Tibial nerve (tissue), 4 donors: ENCODE data around the gene SHC2. TPM values are rescaled to one million over a fixed set of nuclear protein-coding genes. Genes with fewer than 3 reads are reported as not detected.
"Not testable (repeated sequence)": the region's sequence is repeated elsewhere in the genome, so short reads cannot be mapped to it uniquely, and the experiment has no call there.

Source experiments
- DNase-seq, 2 donors: peaks; one replicate each; pipeline ENCODE4 v3.0.0-alpha.2; 2019; ENCODE audit warnings: low spot score in 2 of 2
- H3K27ac ChIP-seq, 4 donors: fragments of 200-600 bp; sonication (generic) in 3 of 4; one replicate each; pipeline ENCODE4 v1.5.1; 2017 to 2019; ENCODE audit warnings: mild to moderate bottlenecking in 1 of 4
- H3K27me3 ChIP-seq, 2 donors: fragments of 200-600 bp; sonication (generic) in 1 of 2; one replicate each; pipeline versions ENCODE4 v1.5.1 to v1.6.0; 2017 to 2019
- H3K36me3 ChIP-seq, 3 donors: fragments of 200-600 bp; sonication (generic); one replicate each; pipeline ENCODE4 v1.5.1; 2018 to 2019
- H3K4me1 ChIP-seq, 4 donors: fragments of 200-600 bp; sonication (generic) in 3 of 4; one replicate each; pipeline ENCODE4 v1.5.1; 2017 to 2019
- H3K4me3 ChIP-seq, 4 donors: fragments of 200-600 bp; sonication (generic) in 3 of 4; one replicate each; pipeline ENCODE4 v1.5.1; 2017 to 2019; ENCODE audit warnings: mild to moderate bottlenecking in 1 of 4, moderate library complexity in 1 of 4
- H3K9me3 ChIP-seq, 4 donors: fragments of 200-600 bp; sonication (generic) in 3 of 4; one replicate each; pipeline ENCODE4 v1.5.1; 2017 to 2019
- EP300 ChIP-seq, 2 donors: sonication (generic); formaldehyde crosslinking; IDR thresholded peaks; one replicate each; pipeline ENCODE4 v1.6.1; 2017; ENCODE audit warnings: antibody characterized with exemption in 2 of 2, mild to moderate bottlenecking in 1 of 2
- POLR2A ChIP-seq, 2 donors: fragments of 450-650 bp; IDR thresholded peaks; one replicate each; pipeline ENCODE4 v1.6.1; 2017; ENCODE audit warnings: antibody characterized with exemption in 2 of 2, mild to moderate bottlenecking in 2 of 2, moderate library complexity in 2 of 2
- WGBS, 2 donors: methylation state at CpG; one replicate each; pipeline ENCODE4 v1.1.5; 2018; 5-methylcytosine and 5-hydroxymethylcytosine counted together
- total RNA-seq, 4 donors: library from RNA; depleted of rRNA; stranded (reverse); fragments of >200 nt; gene quantifications; one replicate each; pipeline ENCODE4 v1.1.0, GENCODE V29; 2016
- TF ChIP-seq, protein P1 (sequence below), 5 experiments: fragments of 200-600 bp in 3 of 5; fragments of 450-650 bp in 2 of 5; sonication (generic) in 3 of 5; IDR thresholded peaks; one replicate each; pipeline ENCODE4 v1.5.1; 2016 to 2019; ENCODE audit warnings: antibody characterized with exemption in 5 of 5, mild to moderate bottlenecking in 3 of 5, moderate library complexity in 2 of 5

Gene SHC2
- total RNA-seq, 4 donors from 2014 or later, result 13.5 to 41.1 (median 22.9) TPM

DNA sequence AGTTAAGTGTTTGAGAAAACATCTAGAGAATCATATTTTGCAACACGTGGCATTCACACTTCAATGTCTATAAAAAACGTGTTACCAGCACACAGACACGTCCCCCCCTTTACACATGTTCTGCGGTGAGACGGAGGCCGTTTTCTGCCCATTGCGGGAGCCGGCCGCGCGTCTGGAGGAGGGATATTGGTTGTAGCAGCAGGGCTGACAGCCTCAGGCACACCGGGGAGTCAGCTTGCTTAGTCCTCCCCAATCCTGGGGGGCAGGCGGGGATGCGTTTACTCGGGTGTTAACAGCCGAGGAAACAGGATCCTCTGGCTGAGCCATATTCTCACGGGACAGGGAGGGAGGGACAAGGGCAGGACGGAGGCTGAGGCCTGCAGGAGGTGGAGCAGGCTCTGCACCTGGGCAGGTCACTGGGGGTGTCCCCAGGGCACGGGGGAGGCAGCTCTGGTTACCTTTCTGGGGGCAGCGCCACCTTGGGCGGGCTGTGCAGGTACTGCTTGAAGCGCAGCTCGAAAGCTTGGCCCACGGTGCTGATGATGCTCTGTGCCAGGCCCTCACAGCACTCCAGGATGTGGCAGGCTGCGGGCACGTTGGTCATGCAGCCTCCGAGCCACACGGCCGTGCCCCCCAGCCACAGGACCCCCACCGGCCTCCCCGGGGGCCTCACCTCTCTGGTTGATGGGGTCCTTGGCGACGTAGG, 25.0 kb downstream of the SHC2 start:
- Histone ChIP-seq H3K9me3 (no peaks in the 10 kb centered on the region), H3K27me3 (no peaks in the 10 kb centered on the region), H3K4me1 (no peaks in the 10 kb centered on the region), H3K36me3 (peaks cover 0 to 5% (median 0%) of the 10 kb centered on the region in 3 donors), H3K27ac (no peak overlapping the region), H3K4me3 (no peak overlapping the region)
- DNase-seq, result no peak
- 76 to 78% methylated on average over 26 to 27 of the region's 33 CpGs for WGBS, 2 donors
- no peak for TF ChIP-seq POLR2A (IDR thresholded peaks at IDR 0.05)
- TF ChIP-seq EP300 (IDR thresholded peaks at IDR 0.05), result no peak
- TF ChIP-seq, protein P1, sequence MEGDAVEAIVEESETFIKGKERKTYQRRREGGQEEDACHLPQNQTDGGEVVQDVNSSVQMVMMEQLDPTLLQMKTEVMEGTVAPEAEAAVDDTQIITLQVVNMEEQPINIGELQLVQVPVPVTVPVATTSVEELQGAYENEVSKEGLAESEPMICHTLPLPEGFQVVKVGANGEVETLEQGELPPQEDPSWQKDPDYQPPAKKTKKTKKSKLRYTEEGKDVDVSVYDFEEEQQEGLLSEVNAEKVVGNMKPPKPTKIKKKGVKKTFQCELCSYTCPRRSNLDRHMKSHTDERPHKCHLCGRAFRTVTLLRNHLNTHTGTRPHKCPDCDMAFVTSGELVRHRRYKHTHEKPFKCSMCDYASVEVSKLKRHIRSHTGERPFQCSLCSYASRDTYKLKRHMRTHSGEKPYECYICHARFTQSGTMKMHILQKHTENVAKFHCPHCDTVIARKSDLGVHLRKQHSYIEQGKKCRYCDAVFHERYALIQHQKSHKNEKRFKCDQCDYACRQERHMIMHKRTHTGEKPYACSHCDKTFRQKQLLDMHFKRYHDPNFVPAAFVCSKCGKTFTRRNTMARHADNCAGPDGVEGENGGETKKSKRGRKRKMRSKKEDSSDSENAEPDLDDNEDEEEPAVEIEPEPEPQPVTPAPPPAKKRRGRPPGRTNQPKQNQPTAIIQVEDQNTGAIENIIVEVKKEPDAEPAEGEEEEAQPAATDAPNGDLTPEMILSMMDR (IDR thresholded peaks at IDR 0.05), result no peak

DNA sequence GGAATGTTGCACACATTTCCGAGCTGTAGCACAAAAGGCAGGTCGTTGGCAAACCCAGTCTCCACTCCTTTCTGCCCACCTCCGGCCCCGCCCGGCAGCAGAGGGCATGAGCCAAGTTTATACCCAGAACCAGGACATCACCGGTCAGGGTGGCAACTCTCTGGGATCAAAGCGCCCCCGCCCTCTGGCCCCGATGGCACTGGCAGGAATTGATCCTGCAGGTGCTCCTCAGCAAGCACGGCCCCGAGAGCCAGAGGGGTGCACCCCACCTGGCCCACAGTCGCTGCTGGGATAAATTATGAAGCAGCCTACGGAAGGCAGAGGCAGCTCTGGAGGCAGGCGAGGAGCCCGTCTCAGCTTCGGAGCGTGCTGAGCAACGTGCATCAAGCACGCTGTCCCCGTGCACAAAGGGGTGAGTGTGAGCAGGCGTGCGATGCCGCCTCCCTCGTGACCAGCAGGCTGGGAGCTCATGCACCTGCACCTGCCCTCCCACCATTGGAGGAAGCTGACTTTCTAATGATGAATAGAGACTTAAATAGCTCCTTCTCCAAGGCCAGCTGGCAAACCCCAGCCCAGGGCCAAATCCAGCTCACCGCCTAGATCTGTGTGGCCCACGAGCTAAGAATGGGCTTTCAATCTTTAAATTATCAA, 25.7 kb downstream of the SHC2 start:
- WGBS, 2 donors, result 88 to 91% methylated on average over 18 to 21 of the region's 26 CpGs
- Histone ChIP-seq H3K9me3 (no peaks in the 10 kb centered on the region), H3K27me3 (no peaks in the 10 kb centered on the region), H3K36me3 (no peaks in the 10 kb centered on the region), H3K27ac (no peak overlapping the region), H3K4me3 (no peak overlapping the region), H3K4me1 (no peaks in the 10 kb centered on the region)
- TF ChIP-seq, protein P1 (IDR thresholded peaks at IDR 0.05), result no peak
- TF ChIP-seq EP300 (IDR thresholded peaks at IDR 0.05) (no peak), POLR2A (IDR thresholded peaks at IDR 0.05) (no peak)
- DNase-seq, result no peak

DNA sequence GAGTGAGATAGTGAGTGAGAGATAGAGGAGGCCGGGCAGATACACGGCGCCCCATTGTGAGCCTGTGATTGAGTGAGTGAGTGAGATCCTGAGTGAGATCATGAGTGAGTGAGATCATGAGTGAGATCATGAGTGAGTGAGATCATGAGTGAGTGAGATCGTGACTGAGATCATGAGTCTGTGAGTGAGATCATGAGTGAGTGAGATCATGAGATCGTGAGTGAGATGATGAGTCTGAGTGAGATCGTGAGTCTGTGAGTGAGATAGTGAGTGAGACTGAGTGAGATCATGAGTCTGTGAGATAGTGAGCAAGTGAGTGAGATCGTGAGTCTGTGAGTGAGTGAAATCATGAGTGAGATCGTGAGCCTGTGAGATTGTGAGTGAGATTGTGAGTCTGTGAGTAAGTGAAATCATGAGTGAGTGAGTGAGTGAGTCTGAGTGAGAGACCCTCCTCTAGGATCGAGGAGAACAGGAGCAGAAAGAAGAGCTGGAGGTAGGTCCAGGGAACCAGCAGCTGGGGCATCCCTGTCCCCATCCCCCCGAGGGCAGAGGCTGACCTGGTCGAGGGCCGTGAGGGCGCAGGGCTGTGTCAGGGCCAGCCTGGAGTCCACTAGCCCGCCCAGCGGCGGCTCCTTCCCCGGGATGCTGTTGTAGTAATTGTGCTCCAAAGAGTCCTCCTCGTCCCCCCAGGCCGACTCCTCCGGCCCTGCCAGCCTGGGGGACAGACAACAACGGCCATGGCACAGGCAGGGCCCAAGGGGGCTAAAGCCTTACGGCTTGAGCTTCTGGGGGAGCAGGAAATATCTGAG, 26.5 kb downstream of the SHC2 start:
- Histone ChIP-seq H3K27me3 (no peaks in the 10 kb centered on the region), H3K4me3 (no peak overlapping the region), H3K9me3 (no peaks in the 10 kb centered on the region), H3K36me3 (no peaks in the 10 kb centered on the region), H3K4me1 (no peaks in the 10 kb centered on the region), H3K27ac (no peak overlapping the region)
- no peak for DNase-seq
- WGBS, 2 donors, result 83 to 91% methylated on average over 22 of the region's 22 CpGs
- TF ChIP-seq EP300 (IDR thresholded peaks at IDR 0.05), result no peak
- TF ChIP-seq POLR2A (IDR thresholded peaks at IDR 0.05), result no peak
- TF ChIP-seq, protein P1 (IDR thresholded peaks at IDR 0.05), result no peak

DNA sequence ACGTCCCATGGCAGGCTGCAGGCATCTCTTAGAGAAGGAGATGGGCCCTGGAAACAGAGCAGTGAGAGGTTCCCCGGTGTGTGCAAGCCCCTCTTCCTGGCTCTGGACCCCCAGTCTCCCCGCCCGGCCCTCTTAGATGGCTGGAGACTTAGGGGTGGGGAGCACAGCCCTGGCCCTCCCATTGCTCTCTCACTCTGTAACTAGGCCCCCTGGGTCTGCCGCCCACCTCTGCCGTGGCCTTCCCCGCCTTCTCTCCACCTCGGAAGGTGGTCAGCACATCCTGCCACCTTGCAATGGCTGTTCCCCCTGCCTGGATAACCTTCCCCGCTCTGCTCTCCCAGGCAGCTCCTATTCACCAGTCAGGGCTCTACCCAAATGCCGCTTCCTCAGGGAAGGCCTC, 30.1 kb downstream of the SHC2 start:
- Histone ChIP-seq H3K9me3 (no peaks in the 10 kb centered on the region), H3K27me3 (no peaks in the 10 kb centered on the region), H3K27ac (no peak overlapping the region), H3K4me1 (no peaks in the 10 kb centered on the region), H3K36me3 (no peaks in the 10 kb centered on the region), H3K4me3 (no peak overlapping the region)
- DNase-seq, result no peak
- 90 to 97% methylated on average over 10 of the region's 10 CpGs for WGBS, 2 donors
- TF ChIP-seq EP300 (IDR thresholded peaks at IDR 0.05) (no peak), POLR2A (IDR thresholded peaks at IDR 0.05) (no peak)
- TF ChIP-seq, protein P1 (IDR thresholded peaks at IDR 0.05), result no peak

DNA sequence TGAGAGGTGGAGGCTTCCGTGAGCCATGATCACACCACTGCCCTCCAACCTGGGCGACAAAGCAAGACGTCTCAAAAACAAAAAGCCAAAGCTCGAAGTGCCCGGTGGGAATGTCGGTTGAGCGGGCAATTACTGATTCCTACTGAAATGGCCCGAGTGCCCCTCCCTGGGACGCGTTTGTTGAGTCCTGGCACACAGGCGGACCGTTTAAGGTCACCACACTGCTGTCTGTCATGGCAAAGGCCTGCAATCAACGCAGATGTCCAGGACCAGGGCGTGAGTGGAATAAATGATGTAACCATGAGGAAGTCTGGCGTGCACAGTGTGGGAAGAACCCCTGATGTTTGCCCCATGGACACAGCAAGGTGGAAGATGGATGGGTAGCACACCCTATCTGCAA, 32.7 kb downstream of the SHC2 start:
- WGBS, 2 donors, result 89 to 92% methylated on average over 15 of the region's 15 CpGs
- DNase-seq, result no peak
- Histone ChIP-seq H3K9me3 (no peaks in the 10 kb centered on the region), H3K27ac (no peak overlapping the region), H3K4me3 (no peak overlapping the region), H3K4me1 (no peaks in the 10 kb centered on the region), H3K27me3 (no peaks in the 10 kb centered on the region), H3K36me3 (no peaks in the 10 kb centered on the region)
- TF ChIP-seq, protein P1 (IDR thresholded peaks at IDR 0.05), result no peak
- TF ChIP-seq POLR2A (IDR thresholded peaks at IDR 0.05) (no peak), EP300 (IDR thresholded peaks at IDR 0.05) (no peak)

DNA sequence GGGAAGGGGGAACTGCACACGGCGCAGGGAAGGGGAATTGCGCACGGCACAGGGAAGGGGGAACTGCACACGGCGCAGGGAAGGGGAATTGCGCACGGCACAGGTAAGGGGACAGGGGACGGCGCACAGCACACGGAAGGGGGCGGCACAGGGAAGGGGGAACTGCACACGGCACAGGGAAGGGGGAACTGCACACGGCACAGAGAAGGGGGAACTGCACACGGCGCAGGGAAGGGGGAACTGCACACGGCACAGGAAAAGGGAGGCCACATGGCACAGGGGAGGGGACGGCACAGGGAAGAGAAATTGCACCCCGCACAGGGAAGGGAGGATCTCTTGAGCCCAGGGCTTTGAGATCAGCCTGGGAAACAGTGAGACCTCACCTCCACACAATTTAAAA, 33.2 kb downstream of the SHC2 start:
- H3K4me1 ChIP-seq, H3K9me3 ChIP-seq, H3K4me3 ChIP-seq, DNase-seq, H3K36me3 ChIP-seq, H3K27ac ChIP-seq, H3K27me3 ChIP-seq: not testable (repeated sequence)
- WGBS, 2 donors, result 69 to 77% methylated on average over 19 of the region's 19 CpGs
